GM23248 (cell line): ENCODE measurements around the gene ABHD1. TPM values are rescaled to one million over a fixed set of nuclear protein-coding genes. Genes with fewer than 3 reads are reported as not detected.

ENCODE experiments used
- DNase-seq: peaks from one replicate; pipeline ENCODE4 v3.0.0-alpha.2; 2015
- H2AFZ ChIP-seq: fragments of 200-600 bp; sonication (generic); 2 replicates; pipeline ENCODE4 v1.6.1; 2016; ENCODE audit warnings: antibody characterized with exemption
- H3F3A ChIP-seq: fragments of 200-600 bp; sonication (generic); 2 replicates; pipeline ENCODE4 v1.6.1; 2016; ENCODE audit warnings: mild to moderate bottlenecking, antibody characterized with exemption, mixed run types; ENCODE audit not compliant: insufficient read depth
- H3K27ac ChIP-seq: fragments of 200-600 bp; sonication (generic); 2 replicates; pipeline ENCODE4 v1.5.1; 2016; ENCODE audit warnings: mild to moderate bottlenecking
- H3K27me3 ChIP-seq: fragments of 200-600 bp; sonication (generic); replicated peaks from 2 replicates; pipeline ENCODE4 v1.6.1; 2016; ENCODE audit warnings: mild to moderate bottlenecking; ENCODE audit not compliant: insufficient read depth
- H3K36me3 ChIP-seq: fragments of 200-600 bp; sonication (generic); 2 replicates; pipeline ENCODE4 v1.6.1; 2016; ENCODE audit warnings: low read depth, mild to moderate bottlenecking
- H3K4me1 ChIP-seq: fragments of 200-600 bp; sonication (generic); 2 replicates; pipeline ENCODE4 v1.6.1; 2016; ENCODE audit warnings: mild to moderate bottlenecking; ENCODE audit not compliant: insufficient read depth
- H3K4me2 ChIP-seq: fragments of 200-600 bp; sonication (generic); one replicate; pipeline ENCODE4 v1.6.1; 2016; ENCODE audit warnings: mild to moderate bottlenecking; ENCODE audit not compliant: unreplicated experiment
- H3K4me3 ChIP-seq: fragments of 200-600 bp; sonication (generic); 2 replicates; pipeline ENCODE4 v1.5.1; 2016; ENCODE audit warnings: mild to moderate bottlenecking
- H3K79me2 ChIP-seq: fragments of 200-600 bp; sonication (generic); 2 replicates; pipeline ENCODE4 v1.6.1; 2016; ENCODE audit warnings: mild to moderate bottlenecking; ENCODE audit not compliant: insufficient read depth
- H3K9ac ChIP-seq: fragments of 200-600 bp; sonication (generic); 2 replicates; pipeline ENCODE4 v1.6.1; 2016; ENCODE audit warnings: mild to moderate bottlenecking
- H3K9me2 ChIP-seq: fragments of 200-600 bp; sonication (generic); 2 replicates; pipeline ENCODE4 v1.6.1; 2016; ENCODE audit warnings: mixed run types, mild to moderate bottlenecking, moderate library complexity; ENCODE audit not compliant: insufficient read depth
- H3K9me3 ChIP-seq: fragments of 200-600 bp; sonication (generic); one replicate; pipeline ENCODE4 v1.6.1; 2017; ENCODE audit warnings: low read depth
- H4K20me1 ChIP-seq: fragments of 200-600 bp; sonication (generic); 2 replicates; pipeline ENCODE4 v1.6.0; 2016; ENCODE audit not compliant: insufficient read depth
- EZH2 ChIP-seq: fragments of 200-600 bp; sonication (generic); IDR thresholded peaks from 2 replicates; pipeline ENCODE4 v1.6.1; 2018; ENCODE audit warnings: antibody characterized with exemption, mild to moderate bottlenecking; ENCODE audit not compliant: insufficient read depth, poor library complexity, severe bottlenecking
- EZH2phosphoT487 ChIP-seq: fragments of 200-600 bp; sonication (generic); IDR thresholded peaks from 2 replicates; pipeline ENCODE4 v1.6.1; 2018; ENCODE audit warnings: antibody characterized with exemption, moderate library complexity, mild to moderate bottlenecking, low read depth; ENCODE audit not compliant: insufficient read depth
- WGBS, 2 experiments: methylation state at CpG; one replicate each; pipeline ENCODE4 v1.1.6; 2015 to 2017; ENCODE audit warnings: low lambda C conversion rate in 2 of 2, low coverage in 1 of 2; ENCODE audit errors: missing lambda C conversion rate in 2 of 2; 5-methylcytosine and 5-hydroxymethylcytosine counted together
- in situ Hi-C: fragments of 300-500 bp; cut with MboI; formaldehyde crosslinking; loops from 2 replicates; pipeline ENCODE4 v1.15.0; 2020
- polyA plus RNA-seq: library from polyadenylated mRNA; unstranded; fragments of >200 nt; fragmentation: Nextera tagmentation; extraction: Ambion mirVana; gene quantifications from 2 replicates; pipeline ENCODE4 v1.2.1, GENCODE V29; 2016
- total RNA-seq: library from RNA; depleted of rRNA; stranded (reverse); fragments of >200 nt; shearing (Covaris generic); gene quantifications from 2 replicates; pipeline ENCODE4 v1.2.3, GENCODE V29; 2014

The ABHD1 gene
- total and polyA plus RNA-seq, 2 experiments from 2014 or later: not detected

- H3K9me3 ChIP-seq: no peaks in the 10 kb centered on the region
- no peak overlapping the region for H3K4me3 ChIP-seq
- no peak overlapping the region for H2AFZ ChIP-seq
- H3K79me2 ChIP-seq: peaks cover 34% of the 10 kb centered on the region
- TF ChIP-seq EZH2phosphoT487 (no peak), EZH2 (no peak)
- H3K4me2 ChIP-seq: no peak overlapping the region
- H3K9me2 ChIP-seq: no peaks in the 10 kb centered on the region
- 89 to 90% methylated on average over 7 of the region's 7 CpGs for WGBS, 2 experiments
- DNase-seq: no peak
- H3K4me1 ChIP-seq: peaks cover 16% of the 10 kb centered on the region
- no peaks in the 10 kb centered on the region for H3K27me3 ChIP-seq
- H4K20me1 ChIP-seq: no peaks in the 10 kb centered on the region
- in situ Hi-C loops: no loop called here
- no peaks in the 10 kb centered on the region for H3K36me3 ChIP-seq
- H3F3A ChIP-seq: no peaks in the 10 kb centered on the region
- no peak overlapping the region for H3K9ac ChIP-seq
- no peak overlapping the region for H3K27ac ChIP-seq
These were observed 46.4 kb upstream of the ABHD1 start for GRCh38 chr2:27077231-27077630.

DNA sequence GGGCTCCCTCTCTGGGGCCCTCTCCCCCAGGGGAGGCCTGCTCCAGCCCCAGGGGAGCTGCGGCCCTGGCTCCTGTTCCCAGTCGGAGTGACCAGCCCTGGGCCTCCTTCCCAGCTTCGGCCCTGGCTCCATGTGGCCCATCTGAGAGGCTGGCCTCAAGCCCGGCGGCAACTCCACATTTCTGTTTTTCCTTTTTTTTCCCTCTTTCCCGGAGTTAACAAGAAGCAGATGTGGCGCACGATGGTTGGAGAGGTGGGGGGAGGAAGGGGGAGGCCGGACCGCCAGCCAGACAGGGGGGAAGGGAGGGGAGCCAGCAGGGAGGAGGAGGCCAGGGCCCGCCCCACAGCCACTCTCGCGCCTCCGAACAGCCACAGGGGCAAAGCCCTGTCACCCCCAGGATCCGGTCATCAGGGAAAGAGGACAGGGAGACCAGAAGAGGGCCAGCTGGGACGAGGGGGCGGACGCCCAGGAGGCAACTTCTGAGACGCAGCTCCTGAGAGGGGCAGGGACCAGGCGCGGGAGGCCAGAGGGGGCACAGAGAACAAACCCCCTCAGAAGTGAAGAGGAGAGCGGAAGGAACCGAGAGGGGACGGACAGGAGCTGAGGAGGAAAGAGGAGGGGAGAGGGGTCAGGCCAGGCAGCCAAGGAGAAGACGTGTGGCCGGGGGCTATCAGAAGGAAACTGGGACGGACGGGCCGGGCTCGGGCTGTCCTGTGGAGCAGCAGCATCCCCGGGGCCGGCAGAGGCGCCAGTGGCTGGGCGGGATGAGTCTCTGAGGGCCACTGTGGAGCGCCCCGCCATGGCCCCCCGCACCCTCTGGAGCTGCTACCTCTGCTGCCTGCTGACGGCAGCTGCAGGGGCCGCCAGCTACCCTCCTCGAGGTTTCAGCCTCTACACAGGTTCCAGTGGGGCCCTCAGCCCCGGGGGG, 45.1 kb upstream of the ABHD1 start, which contains the start of gene EMILIN1:
TSS of gene EMILIN1 (plus strand) at position 349 of the 928 bp plus-strand sequence. CDS start at position 800, 451 bp downstream.
- in situ Hi-C loops: no loop called here
- Histone ChIP-seq H3F3A (no peaks in the 10 kb centered on the region), H4K20me1 (no peaks in the 10 kb centered on the region), H3K4me1 (peaks cover 16% of the 10 kb centered on the region), H3K36me3 (no peaks in the 10 kb centered on the region), H3K9me3 (no peaks in the 10 kb centered on the region), H3K4me3 (peak within 1 kb of the TSS; percentile 81), H3K27me3 (no peaks in the 10 kb centered on the region), H3K27ac (peak within 1 kb of the TSS; percentile 74), H3K9ac (peak within 1 kb of the TSS; percentile 87), H3K79me2 (peaks cover 35% of the 10 kb centered on the region), H3K4me2 (peak within 1 kb of the TSS; percentile 99), H3K9me2 (no peaks in the 10 kb centered on the region), H2AFZ (peak within 1 kb of the TSS; percentile 86)
- 1 to 2% methylated on average over 26 to 35 of the region's 41 CpGs for WGBS, 2 experiments
- DNase-seq: peak; percentile 96
- TF ChIP-seq EZH2: no peak
- TF ChIP-seq EZH2phosphoT487: no peak

GRCh38 chr2:27079233-27080139, 44.1 kb upstream of the ABHD1 start:
- Histone ChIP-seq H3K4me3 (peak overlapping the region; percentile 81), H3F3A (0 out of 2 replicates have a peak, but pooled peaks cover 3% of the 10 kb centered on the region), H3K4me1 (peaks cover 16% of the 10 kb centered on the region), H3K4me2 (peak overlapping the region; percentile 99), H3K9me3 (no peaks in the 10 kb centered on the region), H3K9ac (peak overlapping the region; percentile 87), H3K9me2 (no peaks in the 10 kb centered on the region), H3K27ac (peak overlapping the region; percentile 74), H3K27me3 (no peaks in the 10 kb centered on the region), H3K36me3 (no peaks in the 10 kb centered on the region), H3K79me2 (peaks cover 35% of the 10 kb centered on the region), H4K20me1 (no peaks in the 10 kb centered on the region), H2AFZ (peak overlapping the region; percentile 86)
- TF ChIP-seq EZH2: no peak
- TF ChIP-seq EZH2phosphoT487: no peak
- peak; percentile 74 for DNase-seq
- 7 to 8% methylated on average over 14 of the region's 14 CpGs for WGBS, 2 experiments
- in situ Hi-C loops: no loop called here

- Histone ChIP-seq H3K27ac (peak overlapping the region; percentile 74), H3K9me3 (no peaks in the 10 kb centered on the region), H3K36me3 (no peaks in the 10 kb centered on the region), H3F3A (peaks cover 9% of the 10 kb centered on the region), H3K27me3 (no peaks in the 10 kb centered on the region), H3K4me2 (peak overlapping the region; percentile 99), H3K4me3 (peak overlapping the region; percentile 81), H2AFZ (no peak overlapping the region), H3K9me2 (no peaks in the 10 kb centered on the region), H3K79me2 (peaks cover 35% of the 10 kb centered on the region), H3K9ac (peak overlapping the region; percentile 87), H4K20me1 (no peaks in the 10 kb centered on the region), H3K4me1 (peaks cover 16% of the 10 kb centered on the region)
- no peak for TF ChIP-seq EZH2phosphoT487
- no peak for TF ChIP-seq EZH2
- in situ Hi-C loops: no loop called here
- peak; percentile 61 for DNase-seq
- 9 to 14% methylated on average over 7 of the region's 7 CpGs for WGBS, 2 experiments
These were observed 43.5 kb upstream of the ABHD1 start for GRCh38 chr2:27080140-27080469.
